HL-60 (cell line): ENCODE measurements around the gene DIAPH1.

Source experiments
- CTCF ChIP-seq: IDR thresholded peaks from one replicate; pipeline ENCODE4 v1.5.1; 2011; ENCODE audit warnings: low read length, control low read depth, inconsistent platforms; ENCODE audit not compliant: insufficient read depth
- GABPA ChIP-seq: IDR thresholded peaks from 2 replicates; pipeline ENCODE4 v1.6.1; 2012; ENCODE audit warnings: low read depth
- POLR2AphosphoS5 ChIP-seq: IDR thresholded peaks from 2 replicates; pipeline ENCODE4 v1.6.1; 2012; ENCODE audit warnings: low read depth
- REST ChIP-seq: IDR thresholded peaks from 2 replicates; pipeline ENCODE4 v1.6.1; 2012; ENCODE audit warnings: low read depth; ENCODE audit not compliant: insufficient replicate concordance
- SPI1 ChIP-seq: IDR thresholded peaks from 2 replicates; pipeline ENCODE4 v1.6.1; 2012; ENCODE audit warnings: low read depth, mild to moderate bottlenecking, borderline replicate concordance

GRCh38 chr5:141617128-141617527 lies 1.7 kb downstream of the DIAPH1 start:
- TF ChIP-seq CTCF (no peak), POLR2AphosphoS5 (no peak), REST (no peak), SPI1 (no peak), GABPA (no peak)
